Loucy (cell line): Measurements from ENCODE around the gene ZNF76.

Source experiments
- EZH2phosphoT487 ChIP-seq: fragments of 200-600 bp; IDR thresholded peaks from 2 replicates; pipeline ENCODE4 v1.6.1; 2018; ENCODE audit warnings: antibody characterized with exemption, mild to moderate bottlenecking, moderate library complexity, borderline replicate concordance
- TF ChIP-seq, protein P1 (sequence below): fragments of 200-600 bp; sonication (generic); conservative IDR thresholded peaks from 2 replicates; pipeline ENCODE4 v1.5.1; 2014; ENCODE audit warnings: mild to moderate bottlenecking, antibody characterized with exemption, low read length

DNA sequence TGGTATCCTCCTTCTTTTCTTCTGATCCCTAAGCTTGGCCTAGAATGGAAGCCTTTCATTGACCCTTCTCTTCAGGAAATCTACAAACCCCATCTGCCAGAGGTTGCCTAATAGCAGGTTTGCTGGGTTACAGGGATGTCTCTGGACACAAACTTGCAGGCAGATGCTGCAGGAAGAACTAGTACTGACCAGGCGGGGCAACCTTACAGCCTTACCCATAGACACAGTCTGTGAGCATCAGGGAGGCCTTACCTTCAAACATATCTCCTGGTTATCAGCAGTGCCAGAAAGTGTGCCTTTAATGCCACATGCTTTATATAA, 43.2 kb upstream of the ZNF76 start:
- TF ChIP-seq, protein P1, sequence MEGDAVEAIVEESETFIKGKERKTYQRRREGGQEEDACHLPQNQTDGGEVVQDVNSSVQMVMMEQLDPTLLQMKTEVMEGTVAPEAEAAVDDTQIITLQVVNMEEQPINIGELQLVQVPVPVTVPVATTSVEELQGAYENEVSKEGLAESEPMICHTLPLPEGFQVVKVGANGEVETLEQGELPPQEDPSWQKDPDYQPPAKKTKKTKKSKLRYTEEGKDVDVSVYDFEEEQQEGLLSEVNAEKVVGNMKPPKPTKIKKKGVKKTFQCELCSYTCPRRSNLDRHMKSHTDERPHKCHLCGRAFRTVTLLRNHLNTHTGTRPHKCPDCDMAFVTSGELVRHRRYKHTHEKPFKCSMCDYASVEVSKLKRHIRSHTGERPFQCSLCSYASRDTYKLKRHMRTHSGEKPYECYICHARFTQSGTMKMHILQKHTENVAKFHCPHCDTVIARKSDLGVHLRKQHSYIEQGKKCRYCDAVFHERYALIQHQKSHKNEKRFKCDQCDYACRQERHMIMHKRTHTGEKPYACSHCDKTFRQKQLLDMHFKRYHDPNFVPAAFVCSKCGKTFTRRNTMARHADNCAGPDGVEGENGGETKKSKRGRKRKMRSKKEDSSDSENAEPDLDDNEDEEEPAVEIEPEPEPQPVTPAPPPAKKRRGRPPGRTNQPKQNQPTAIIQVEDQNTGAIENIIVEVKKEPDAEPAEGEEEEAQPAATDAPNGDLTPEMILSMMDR, result no peak
- no peak for TF ChIP-seq EZH2phosphoT487
